HEK293 (cell line): ENCODE data around the gene RPS6KA2.

Experiments
- CTCF ChIA-PET: fragments of 350-600 bp; formaldehyde crosslinking; extraction: SDS; loops from one replicate; lab custom pipeline; 2021; ENCODE audit warnings: antibody characterized with exemption; lab: Yijun Ruan, JAX
- POLR2A ChIA-PET: fragments of 300-600 bp; formaldehyde crosslinking; extraction: SDS; loops from one replicate; lab custom pipeline; 2020; ENCODE audit warnings: antibody characterized with exemption, inconsistent platforms; lab: Yijun Ruan, JAX
- H3K27ac ChIP-seq: fragments of 200-500 bp; sonication (Bioruptor generic); 2 replicates; pipeline ENCODE4 v1.5.1; 2014; ENCODE audit warnings: low read depth, low read length, control low read depth, inconsistent platforms; ENCODE audit errors: extremely low read depth
- H3K36me3 ChIP-seq, 2 experiments: fragments of 200-500 bp in 1 of 2; sonication (Bioruptor generic) in 1 of 2; 1 replicate in 1 of 2; 2 replicates in 1 of 2; pipeline ENCODE4 v1.5.1; 2014 to 2017; ENCODE audit warnings: inconsistent platforms in 2 of 2, low read length in 2 of 2; ENCODE audit not compliant: control insufficient read depth in 2 of 2, insufficient read depth in 1 of 2
- H3K4me1 ChIP-seq: fragments of 200-500 bp; sonication (Bioruptor generic); 2 replicates; pipeline ENCODE4 v1.5.1; 2014; ENCODE audit warnings: mild to moderate bottlenecking, low read length, inconsistent platforms; ENCODE audit not compliant: control insufficient read depth, insufficient read depth
- H3K4me3 ChIP-seq: 2 replicates; pipeline ENCODE4 v1.5.1; 2011; ENCODE audit warnings: low read depth, mild to moderate bottlenecking, control low read depth, low read length, moderate library complexity
- H3K9me3 ChIP-seq: fragments of 200-500 bp; sonication (Bioruptor generic); 2 replicates; pipeline ENCODE4 v1.5.1; 2014; ENCODE audit warnings: low read depth, low read length, inconsistent platforms; ENCODE audit not compliant: control insufficient read depth, insufficient read depth
- BCL11B ChIP-seq: fragments of 450-650 bp; formaldehyde crosslinking; IDR thresholded peaks from 2 replicates; pipeline ENCODE4 v1.5.1; 2016; ENCODE audit warnings: low read depth, missing biosample characterization, missing genetic modification characterization
- FEZF1 ChIP-seq: fragments of 450-650 bp; formaldehyde crosslinking; IDR thresholded peaks from 2 replicates; pipeline ENCODE4 v1.5.1; 2016; ENCODE audit warnings: missing biosample characterization, missing genetic modification characterization
- MEIS1 ChIP-seq: sonication (generic); formaldehyde crosslinking; IDR thresholded peaks from 2 replicates; pipeline ENCODE4 v1.8.1; 2022; ENCODE audit warnings: missing genetic modification reagents, mild to moderate bottlenecking, borderline replicate concordance
- MYNN ChIP-seq: fragments of 450-650 bp; formaldehyde crosslinking; IDR thresholded peaks from 2 replicates; pipeline ENCODE4 v1.5.1; 2016; ENCODE audit warnings: missing biosample characterization, missing genetic modification characterization, borderline replicate concordance
- RBAK ChIP-seq: fragments of 450-650 bp; formaldehyde crosslinking; IDR thresholded peaks from 2 replicates; pipeline ENCODE4 v1.5.1; 2016; ENCODE audit warnings: missing biosample characterization, missing genetic modification characterization
- SP2 ChIP-seq: fragments of 450-650 bp; formaldehyde crosslinking; IDR thresholded peaks from 2 replicates; pipeline ENCODE4 v1.5.1; 2016; ENCODE audit warnings: missing biosample characterization, missing genetic modification characterization
- YY2 ChIP-seq: fragments of 450-650 bp; formaldehyde crosslinking; IDR thresholded peaks from 2 replicates; pipeline ENCODE4 v1.5.1; 2016; ENCODE audit warnings: missing biosample characterization, missing genetic modification characterization
- ZBTB7A ChIP-seq: fragments of 450-650 bp; formaldehyde crosslinking; IDR thresholded peaks from 2 replicates; pipeline ENCODE4 v1.5.1; 2016; ENCODE audit warnings: low read depth, missing biosample characterization, missing genetic modification characterization
- ZFHX2 ChIP-seq: fragments of 450-650 bp; formaldehyde crosslinking; conservative IDR thresholded peaks from 2 replicates; pipeline ENCODE4 v1.5.1; 2016; ENCODE audit warnings: missing biosample characterization, missing genetic modification characterization
- ZIC2 ChIP-seq: fragments of 450-650 bp; formaldehyde crosslinking; IDR thresholded peaks from 2 replicates; pipeline ENCODE4 v1.5.1; 2016; ENCODE audit warnings: missing biosample characterization, missing genetic modification characterization
- ZNF133 ChIP-seq: fragments of 450-650 bp; formaldehyde crosslinking; IDR thresholded peaks from 2 replicates; pipeline ENCODE4 v1.5.1; 2016; ENCODE audit warnings: missing biosample characterization, missing genetic modification characterization
- ZNF274 ChIP-seq, 2 experiments: fragments of 200-500 bp in 1 of 2; fragments of 450-650 bp in 1 of 2; sonication (Bioruptor generic) in 1 of 2; formaldehyde crosslinking in 1 of 2; IDR thresholded peaks; 2 replicates each; pipeline versions ENCODE4 v1.5.1 to v1.6.1; 2014 to 2016; ENCODE audit warnings: borderline replicate concordance in 1 of 2, inconsistent platforms in 1 of 2, low read length in 1 of 2, missing biosample characterization in 1 of 2, missing genetic modification characterization in 1 of 2
- ZNF335 ChIP-seq: fragments of 450-650 bp; formaldehyde crosslinking; conservative IDR thresholded peaks from 2 replicates; pipeline ENCODE4 v1.5.1; 2016; ENCODE audit warnings: missing biosample characterization, missing genetic modification characterization
- ZNF561 ChIP-seq: fragments of 450-650 bp; IDR thresholded peaks from 2 replicates; pipeline ENCODE4 v1.5.1; 2018; ENCODE audit warnings: missing biosample characterization, missing genetic modification characterization, borderline replicate concordance
- ZNF776 ChIP-seq: fragments of 450-650 bp; formaldehyde crosslinking; IDR thresholded peaks from 2 replicates; pipeline ENCODE4 v1.5.0; 2017; ENCODE audit warnings: missing biosample characterization, missing genetic modification characterization, borderline replicate concordance
- ZNF830 ChIP-seq: fragments of 450-650 bp; IDR thresholded peaks from 2 replicates; pipeline ENCODE4 v1.5.0; 2018; ENCODE audit warnings: missing biosample characterization, missing genetic modification characterization, low read depth, mild to moderate bottlenecking, moderate library complexity
- TF ChIP-seq, protein P1 (sequence below): fragments of 450-650 bp; formaldehyde crosslinking; IDR thresholded peaks from 2 replicates; pipeline ENCODE4 v1.5.1; 2017; ENCODE audit warnings: missing biosample characterization, missing genetic modification characterization
- TF ChIP-seq, protein P2 (sequence below): fragments of 450-650 bp; formaldehyde crosslinking; IDR thresholded peaks from 2 replicates; pipeline ENCODE4 v1.5.1; 2016; ENCODE audit warnings: missing biosample characterization, missing genetic modification characterization
- TF ChIP-seq, protein P3 (sequence below): fragments of 450-650 bp; formaldehyde crosslinking; IDR thresholded peaks from 2 replicates; pipeline ENCODE4 v1.5.1; 2016; ENCODE audit warnings: missing biosample characterization, missing genetic modification characterization
- TF ChIP-seq, protein P4 (sequence below): fragments of 450-650 bp; formaldehyde crosslinking; IDR thresholded peaks from 2 replicates; pipeline ENCODE4 v1.5.1; 2017; ENCODE audit warnings: missing biosample characterization, missing genetic modification characterization
- TF ChIP-seq, protein P5 (sequence below): fragments of 450-650 bp; formaldehyde crosslinking; IDR thresholded peaks from 2 replicates; pipeline ENCODE4 v1.5.1; 2016; ENCODE audit warnings: missing biosample characterization, missing genetic modification characterization

Gene RPS6KA2

DNA sequence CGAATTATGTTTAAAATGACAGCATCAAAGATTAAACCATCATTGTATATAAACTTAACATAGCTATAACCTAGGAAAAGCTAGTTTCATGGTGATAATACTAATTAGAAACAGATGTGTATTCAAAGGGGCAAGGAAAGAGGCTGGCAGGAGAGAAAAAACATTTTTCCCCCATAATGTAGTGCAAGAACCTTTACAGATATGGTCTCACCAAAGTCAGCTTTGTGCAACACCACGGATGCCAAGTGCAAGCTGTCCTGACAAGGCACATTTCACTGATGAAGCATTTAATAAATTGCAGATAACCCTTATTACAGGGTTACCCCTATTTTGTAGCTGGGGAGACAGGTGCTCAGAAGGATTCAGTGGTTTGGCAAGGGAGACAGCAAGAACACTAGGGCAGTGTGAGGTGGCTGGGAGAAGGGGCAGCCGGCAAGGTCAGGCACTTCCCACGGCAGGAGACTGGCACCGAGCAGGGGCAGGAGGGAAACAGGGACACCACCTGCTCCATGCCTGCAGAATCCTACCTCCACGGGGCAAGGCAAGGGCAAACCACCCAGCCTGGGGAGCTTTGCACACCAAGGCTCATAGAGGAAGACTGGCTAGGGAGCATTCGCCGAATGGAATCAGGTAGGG is 6.5 kb downstream of the RPS6KA2 start:
- TF ChIP-seq ZNF561 (tag by site-specific recombination) (no peak), ZBTB7A (tag by site-specific recombination) (no peak), ZNF274 (IDR thresholded peaks at IDR 0.05; ENCODE audit: low read length) (no peak), ZNF274 (tag by site-specific recombination; IDR thresholded peaks at IDR 0.05; ENCODE audit: borderline replicate concordance) (no peak), ZFHX2 (tag by site-specific recombination) (no peak), ZIC2 (tag by site-specific recombination) (no peak), FEZF1 (tag by site-specific recombination) (no peak)
- TF ChIP-seq, protein P1, sequence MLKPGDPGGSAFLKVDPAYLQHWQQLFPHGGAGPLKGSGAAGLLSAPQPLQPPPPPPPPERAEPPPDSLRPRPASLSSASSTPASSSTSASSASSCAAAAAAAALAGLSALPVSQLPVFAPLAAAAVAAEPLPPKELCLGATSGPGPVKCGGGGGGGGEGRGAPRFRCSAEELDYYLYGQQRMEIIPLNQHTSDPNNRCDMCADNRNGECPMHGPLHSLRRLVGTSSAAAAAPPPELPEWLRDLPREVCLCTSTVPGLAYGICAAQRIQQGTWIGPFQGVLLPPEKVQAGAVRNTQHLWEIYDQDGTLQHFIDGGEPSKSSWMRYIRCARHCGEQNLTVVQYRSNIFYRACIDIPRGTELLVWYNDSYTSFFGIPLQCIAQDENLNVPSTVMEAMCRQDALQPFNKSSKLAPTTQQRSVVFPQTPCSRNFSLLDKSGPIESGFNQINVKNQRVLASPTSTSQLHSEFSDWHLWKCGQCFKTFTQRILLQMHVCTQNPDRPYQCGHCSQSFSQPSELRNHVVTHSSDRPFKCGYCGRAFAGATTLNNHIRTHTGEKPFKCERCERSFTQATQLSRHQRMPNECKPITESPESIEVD: peak; percentile 48; the same call in 1 of the 2 replicates
- H3K9me3 ChIP-seq: no peaks in the 10 kb centered on the region
- CTCF ChIA-PET: interaction anchor here (0.8 to 0.9 kb wide), 2 partner anchors 24 to 239 kb away, joined by 3 to 4 read pairs; no protein-coding TSS in a partner anchor
- H3K27ac ChIP-seq: no peak overlapping the region
- no peaks in the 10 kb centered on the region for H3K4me1 ChIP-seq
- POLR2A ChIA-PET: interaction anchor here (1.0 kb wide), 1 partner anchor 9 kb away, joined by 4 read pairs; no protein-coding TSS in a partner anchor
- H3K36me3 ChIP-seq: peaks cover 0 to 10% of the 10 kb centered on the region in 2 experiments; a peak in 1 of 3 replicates
- no peak overlapping the region for H3K4me3 ChIP-seq

DNA sequence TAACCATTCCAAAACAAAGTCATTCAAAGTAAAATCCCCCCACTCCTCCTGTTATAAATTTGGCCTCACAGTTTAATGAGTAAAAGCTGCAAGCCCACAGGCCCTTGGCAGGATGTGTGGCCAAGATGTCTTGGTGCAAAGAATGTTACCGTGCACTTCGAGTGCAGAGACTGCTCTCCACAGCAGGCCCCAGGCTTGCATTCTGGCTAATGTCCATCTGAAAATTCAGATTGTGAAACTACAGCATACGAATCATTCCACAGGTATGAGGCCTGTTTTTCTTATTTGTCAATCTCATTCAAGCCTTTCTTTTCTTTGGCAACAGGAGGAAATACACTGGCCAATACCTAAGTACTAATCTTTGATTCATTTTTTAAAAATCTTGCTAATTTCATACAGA is 7.1 kb downstream of the RPS6KA2 start:
- CTCF ChIA-PET: interaction anchor here (0.8 to 1.0 kb wide), 2 partner anchors 200 to 238 kb away, joined by 3 to 4 read pairs; no protein-coding TSS in a partner anchor
- no peak overlapping the region for H3K27ac ChIP-seq
- TF ChIP-seq MEIS1 (no peak), ZNF133 (no peak)
- H3K9me3 ChIP-seq: no peaks in the 10 kb centered on the region
- peaks cover 0 to 10% of the 10 kb centered on the region in 2 experiments; a peak in 1 of 3 replicates for H3K36me3 ChIP-seq
- POLR2A ChIA-PET: no interaction called here
- H3K4me1 ChIP-seq: no peaks in the 10 kb centered on the region
- no peak overlapping the region for H3K4me3 ChIP-seq

DNA sequence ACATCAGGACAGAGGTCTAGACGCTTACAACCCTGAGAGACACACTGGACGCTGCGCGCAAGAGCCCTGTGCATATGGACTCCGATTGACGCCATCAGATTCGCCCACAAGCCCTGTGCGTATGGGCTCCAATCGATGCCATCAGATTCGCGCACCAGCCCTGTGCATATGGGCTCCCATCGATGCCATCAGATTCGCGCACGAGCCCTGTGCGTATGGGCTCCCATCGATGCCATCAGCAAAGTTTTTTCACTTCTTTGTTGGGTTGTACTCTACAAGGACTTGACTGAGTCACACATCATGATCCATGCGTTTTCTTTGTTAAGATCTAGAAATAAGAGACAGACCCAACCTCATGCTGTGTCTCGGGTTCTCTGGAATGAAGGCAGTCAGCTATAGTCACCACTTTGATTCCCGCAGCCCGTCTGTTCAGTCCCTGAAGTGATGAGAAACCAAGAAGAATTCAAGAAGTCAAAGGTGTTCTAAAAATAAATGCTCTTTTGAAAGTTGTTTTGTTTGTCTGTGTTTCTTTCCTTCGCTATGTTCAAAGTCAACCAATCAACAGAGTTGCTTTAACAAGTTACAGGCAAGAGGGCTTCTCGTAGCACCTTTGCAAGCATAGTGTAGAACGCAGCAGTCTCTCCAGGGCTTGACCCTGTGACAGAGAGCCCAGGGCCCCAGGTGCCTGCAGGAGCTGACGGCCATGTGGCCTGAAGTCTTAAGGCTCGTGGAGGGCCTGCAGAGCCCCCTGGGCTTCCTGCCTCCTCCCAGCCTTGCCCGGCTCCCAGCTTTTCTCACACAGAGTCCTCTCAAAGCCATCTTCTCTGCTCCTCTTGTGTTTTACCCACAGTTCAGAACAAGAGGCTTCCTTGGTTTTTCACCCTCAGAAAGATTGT is 7.9 kb downstream of the RPS6KA2 start:
- Histone ChIP-seq H3K27ac (no peak overlapping the region), H3K4me3 (no peak overlapping the region), H3K9me3 (no peaks in the 10 kb centered on the region), H3K4me1 (no peaks in the 10 kb centered on the region), H3K36me3 (peaks cover 0 to 10% of the 10 kb centered on the region in 2 experiments; a peak in 1 of 3 replicates)
- POLR2A ChIA-PET: no interaction called here
- CTCF ChIA-PET: interaction anchor here (1.0 to 1.1 kb wide), 2 partner anchors 200 to 343 kb away, joined by 3 read pairs; no protein-coding TSS in a partner anchor
- TF ChIP-seq ZNF335 (tag by site-specific recombination): no peak
- no peak for TF ChIP-seq BCL11B
- TF ChIP-seq ZNF776 (tag by site-specific recombination): no peak
- TF ChIP-seq, protein P2, sequence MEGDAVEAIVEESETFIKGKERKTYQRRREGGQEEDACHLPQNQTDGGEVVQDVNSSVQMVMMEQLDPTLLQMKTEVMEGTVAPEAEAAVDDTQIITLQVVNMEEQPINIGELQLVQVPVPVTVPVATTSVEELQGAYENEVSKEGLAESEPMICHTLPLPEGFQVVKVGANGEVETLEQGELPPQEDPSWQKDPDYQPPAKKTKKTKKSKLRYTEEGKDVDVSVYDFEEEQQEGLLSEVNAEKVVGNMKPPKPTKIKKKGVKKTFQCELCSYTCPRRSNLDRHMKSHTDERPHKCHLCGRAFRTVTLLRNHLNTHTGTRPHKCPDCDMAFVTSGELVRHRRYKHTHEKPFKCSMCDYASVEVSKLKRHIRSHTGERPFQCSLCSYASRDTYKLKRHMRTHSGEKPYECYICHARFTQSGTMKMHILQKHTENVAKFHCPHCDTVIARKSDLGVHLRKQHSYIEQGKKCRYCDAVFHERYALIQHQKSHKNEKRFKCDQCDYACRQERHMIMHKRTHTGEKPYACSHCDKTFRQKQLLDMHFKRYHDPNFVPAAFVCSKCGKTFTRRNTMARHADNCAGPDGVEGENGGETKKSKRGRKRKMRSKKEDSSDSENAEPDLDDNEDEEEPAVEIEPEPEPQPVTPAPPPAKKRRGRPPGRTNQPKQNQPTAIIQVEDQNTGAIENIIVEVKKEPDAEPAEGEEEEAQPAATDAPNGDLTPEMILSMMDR (tag by site-specific recombination): no peak
- TF ChIP-seq SP2: no peak
- TF ChIP-seq, protein P3, sequence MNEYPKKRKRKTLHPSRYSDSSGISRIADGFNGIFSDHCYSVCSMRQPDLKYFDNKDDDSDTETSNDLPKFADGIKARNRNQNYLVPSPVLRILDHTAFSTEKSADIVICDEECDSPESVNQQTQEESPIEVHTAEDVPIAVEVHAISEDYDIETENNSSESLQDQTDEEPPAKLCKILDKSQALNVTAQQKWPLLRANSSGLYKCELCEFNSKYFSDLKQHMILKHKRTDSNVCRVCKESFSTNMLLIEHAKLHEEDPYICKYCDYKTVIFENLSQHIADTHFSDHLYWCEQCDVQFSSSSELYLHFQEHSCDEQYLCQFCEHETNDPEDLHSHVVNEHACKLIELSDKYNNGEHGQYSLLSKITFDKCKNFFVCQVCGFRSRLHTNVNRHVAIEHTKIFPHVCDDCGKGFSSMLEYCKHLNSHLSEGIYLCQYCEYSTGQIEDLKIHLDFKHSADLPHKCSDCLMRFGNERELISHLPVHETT (tag by site-specific recombination): no peak
- TF ChIP-seq, protein P4, sequence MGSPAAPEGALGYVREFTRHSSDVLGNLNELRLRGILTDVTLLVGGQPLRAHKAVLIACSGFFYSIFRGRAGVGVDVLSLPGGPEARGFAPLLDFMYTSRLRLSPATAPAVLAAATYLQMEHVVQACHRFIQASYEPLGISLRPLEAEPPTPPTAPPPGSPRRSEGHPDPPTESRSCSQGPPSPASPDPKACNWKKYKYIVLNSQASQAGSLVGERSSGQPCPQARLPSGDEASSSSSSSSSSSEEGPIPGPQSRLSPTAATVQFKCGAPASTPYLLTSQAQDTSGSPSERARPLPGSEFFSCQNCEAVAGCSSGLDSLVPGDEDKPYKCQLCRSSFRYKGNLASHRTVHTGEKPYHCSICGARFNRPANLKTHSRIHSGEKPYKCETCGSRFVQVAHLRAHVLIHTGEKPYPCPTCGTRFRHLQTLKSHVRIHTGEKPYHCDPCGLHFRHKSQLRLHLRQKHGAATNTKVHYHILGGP (tag by site-specific recombination): no peak
- no peak for TF ChIP-seq RBAK (tag by site-specific recombination)
- TF ChIP-seq ZNF830 (tag by site-specific recombination): no peak
- no peak for TF ChIP-seq MYNN (tag by site-specific recombination)
- TF ChIP-seq, protein P5, sequence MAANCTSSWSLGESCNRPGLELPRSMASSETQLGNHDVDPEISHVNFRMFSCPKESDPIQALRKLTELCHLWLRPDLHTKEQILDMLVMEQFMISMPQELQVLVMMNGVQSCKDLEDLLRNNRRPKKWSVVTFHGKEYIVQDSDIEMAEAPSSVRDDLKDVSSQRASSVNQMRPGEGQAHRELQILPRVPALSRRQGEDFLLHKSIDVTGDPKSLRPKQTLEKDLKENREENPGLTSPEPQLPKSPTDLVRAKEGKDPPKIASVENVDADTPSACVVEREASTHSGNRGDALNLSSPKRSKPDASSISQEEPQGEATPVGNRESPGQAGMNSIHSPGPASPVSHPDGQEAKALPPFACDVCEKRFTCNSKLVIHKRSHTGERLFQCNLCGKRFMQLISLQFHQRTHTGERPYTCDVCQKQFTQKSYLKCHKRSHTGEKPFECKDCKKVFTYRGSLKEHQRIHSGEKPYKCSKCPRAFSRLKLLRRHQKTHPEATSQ (tag by site-specific recombination): no peak
- no peak for TF ChIP-seq YY2 (tag by site-specific recombination)
